HG03066 (cell line): ENCODE results near the gene RBBP8NL.

Source experiments
- ATAC-seq: cut with Tn5 transposase; IDR thresholded peaks from one replicate; pipeline ENCODE4 v1.9.1; 2021; ENCODE audit warnings: low read depth; ENCODE audit not compliant: unreplicated experiment

RBBP8NL gene

GRCh38 chr20:62462976-62463592 is 35.7 kb upstream of the RBBP8NL start:
- no peak for ATAC-seq

- no peak for ATAC-seq
These were observed 34.5 kb upstream of the RBBP8NL start for GRCh38 chr20:62461834-62462233.

- no peak for ATAC-seq
These were observed 33.8 kb upstream of the RBBP8NL start for GRCh38 chr20:62461157-62461556.

- ATAC-seq: no peak
These were observed 33.3 kb upstream of the RBBP8NL start for GRCh38 chr20:62460678-62461077.

- ATAC-seq: no peak
These were observed 32.1 kb upstream of the RBBP8NL start for GRCh38 chr20:62459488-62459887.

GRCh38 chr20:62458275-62459251 is 31.2 kb upstream of the RBBP8NL start:
- no peak for ATAC-seq

GRCh38 chr20:62457831-62458230 is 30.5 kb upstream of the RBBP8NL start:
- no peak for ATAC-seq

GRCh38 chr20:62457098-62457497 is 29.8 kb upstream of the RBBP8NL start:
- ATAC-seq: no peak

GRCh38 chr20:62455929-62456328 is 28.6 kb upstream of the RBBP8NL start:
- ATAC-seq: no peak

GRCh38 chr20:62454904-62455636 is 27.7 kb upstream of the RBBP8NL start:
- ATAC-seq: no peak

GRCh38 chr20:62453186-62453808 is 26.0 kb upstream of the RBBP8NL start:
- no peak for ATAC-seq

- no peak for ATAC-seq
These were observed 25.2 kb upstream of the RBBP8NL start for GRCh38 chr20:62452475-62453095.

- no peak for ATAC-seq
These were observed 24.6 kb upstream of the RBBP8NL start for GRCh38 chr20:62451970-62452369.

- ATAC-seq: no peak
These were observed 23.9 kb upstream of the RBBP8NL start for GRCh38 chr20:62451156-62451767.

- ATAC-seq: no peak
These were observed 22.8 kb upstream of the RBBP8NL start for GRCh38 chr20:62449951-62450691.

- ATAC-seq: no peak
These were observed 21.4 kb upstream of the RBBP8NL start for GRCh38 chr20:62448788-62449187.

- no peak for ATAC-seq
These were observed 20.7 kb upstream of the RBBP8NL start for GRCh38 chr20:62448038-62448437.

- no peak for ATAC-seq
These were observed 19.8 kb upstream of the RBBP8NL start for GRCh38 chr20:62446888-62447869.
